HepG2 (cell line): ENCODE data around the gene MPZL3. TPM values are rescaled to one million over a fixed set of nuclear protein-coding genes. Genes with fewer than 3 reads are reported as not detected.

Experiments used
- DBP ChIP-seq: sonication (generic); formaldehyde crosslinking; IDR thresholded peaks from 2 replicates; pipeline ENCODE4 v1.4.0; 2020; ENCODE audit warnings: missing genetic modification reagents; ENCODE audit errors: not compliant biosample characterization
- JDP2 ChIP-seq: sonication (generic); formaldehyde crosslinking; IDR thresholded peaks from 2 replicates; pipeline ENCODE4 v1.8.1; 2022; ENCODE audit warnings: missing genetic modification reagents, borderline replicate concordance
- LBX2 ChIP-seq: sonication (generic); formaldehyde crosslinking; IDR thresholded peaks from 2 replicates; pipeline ENCODE4 v1.5.0; 2020; ENCODE audit warnings: missing genetic modification reagents, mild to moderate bottlenecking, borderline replicate concordance
- MEIS2 ChIP-seq: sonication (generic); formaldehyde crosslinking; IDR thresholded peaks from 2 replicates; pipeline ENCODE4 v1.9.0; 2021; ENCODE audit warnings: mild to moderate bottlenecking, missing genetic modification reagents
- POGZ ChIP-seq: sonication (generic); formaldehyde crosslinking; IDR thresholded peaks from 2 replicates; pipeline ENCODE4 v1.4.0; 2020; ENCODE audit warnings: mild to moderate bottlenecking, missing genetic modification reagents
- REXO4 ChIP-seq: sonication (generic); formaldehyde crosslinking; IDR thresholded peaks from 2 replicates; pipeline ENCODE4 v1.8.0; 2022; ENCODE audit warnings: missing genetic modification reagents, mild to moderate bottlenecking, borderline replicate concordance
- SP2 ChIP-seq: sonication (generic); formaldehyde crosslinking; IDR thresholded peaks from 2 replicates; pipeline ENCODE4 v1.5.1; 2020; ENCODE audit warnings: mild to moderate bottlenecking, missing genetic modification reagents
- SRSF1 ChIP-seq: fragments of 200-400 bp; formaldehyde crosslinking; optimal IDR thresholded peaks from 2 replicates; pipeline ENCODE3; 2017; ENCODE audit warnings: mild to moderate bottlenecking, low read depth, low read length, moderate library complexity
- TCF12 ChIP-seq, 2 experiments: fragments of 450-650 bp in 1 of 2; sonication (generic) in 1 of 2; formaldehyde crosslinking in 1 of 2; IDR thresholded peaks; 2 replicates each; pipeline versions ENCODE4 v1.6.1 to v1.8.0; 2017 to 2022; ENCODE audit warnings: antibody characterized with exemption in 1 of 2, mild to moderate bottlenecking in 1 of 2, missing genetic modification reagents in 1 of 2, moderate library complexity in 1 of 2
- ZFY ChIP-seq: sonication (generic); formaldehyde crosslinking; IDR thresholded peaks from 2 replicates; pipeline ENCODE4 v1.4.0; 2020; ENCODE audit warnings: missing genetic modification reagents
- ZMYM3 ChIP-seq: sonication (generic); formaldehyde crosslinking; IDR thresholded peaks from 2 replicates; pipeline ENCODE4 v1.5.1; 2020; ENCODE audit warnings: mild to moderate bottlenecking, missing genetic modification reagents
- ZNF12 ChIP-seq: sonication (generic); formaldehyde crosslinking; IDR thresholded peaks from 2 replicates; pipeline ENCODE4 v1.5.0; 2020; ENCODE audit warnings: missing genetic modification reagents
- ZNF143 ChIP-seq: sonication (generic); formaldehyde crosslinking; IDR thresholded peaks from 2 replicates; pipeline ENCODE4 v1.4.0; 2020; ENCODE audit warnings: missing genetic modification reagents
- ZNF264 ChIP-seq: sonication (generic); formaldehyde crosslinking; IDR thresholded peaks from 2 replicates; pipeline ENCODE4 v1.4.0; 2020; ENCODE audit warnings: missing genetic modification reagents
- ZNF292 ChIP-seq: sonication (generic); formaldehyde crosslinking; IDR thresholded peaks from 2 replicates; pipeline ENCODE4 v1.8.1; 2022; ENCODE audit warnings: mild to moderate bottlenecking, low read depth, missing genetic modification reagents, borderline replicate concordance
- ZNF546 ChIP-seq: sonication (generic); formaldehyde crosslinking; conservative IDR thresholded peaks from 2 replicates; pipeline ENCODE4 v1.8.1; 2023; ENCODE audit warnings: mild to moderate bottlenecking, missing genetic modification reagents
- ZNF549 ChIP-seq: sonication (generic); formaldehyde crosslinking; IDR thresholded peaks from 2 replicates; pipeline ENCODE4 v1.5.0; 2020; ENCODE audit warnings: missing genetic modification reagents
- ZNF562 ChIP-seq: sonication (generic); formaldehyde crosslinking; IDR thresholded peaks from 2 replicates; pipeline ENCODE4 v1.8.0; 2022; ENCODE audit warnings: missing genetic modification reagents, borderline replicate concordance
- ZNF615 ChIP-seq: sonication (generic); formaldehyde crosslinking; IDR thresholded peaks from 2 replicates; pipeline ENCODE4 v1.5.0; 2020; ENCODE audit warnings: mild to moderate bottlenecking, missing genetic modification reagents, borderline replicate concordance
- ZNF616 ChIP-seq: sonication (generic); formaldehyde crosslinking; IDR thresholded peaks from 2 replicates; pipeline ENCODE4 v1.5.0; 2020; ENCODE audit warnings: low read depth, mild to moderate bottlenecking, missing genetic modification reagents
- ZNF841 ChIP-seq: sonication (generic); formaldehyde crosslinking; IDR thresholded peaks from 2 replicates; pipeline ENCODE4 v1.8.1; 2023; ENCODE audit warnings: missing genetic modification reagents, borderline replicate concordance
- polyA plus RNA-seq, 8 experiments: library from polyadenylated mRNA; depleted of rRNA in 3 of 8; stranded (reverse) in 7 of 8; unstranded in 1 of 8; fragments of >200 nt; fragmentation: Illumina TruSeq in 4 of 8; extraction: Trizol in 4 of 8; gene quantifications; 2 replicates each; pipeline versions ENCODE4 v1.2.1 to v1.2.3, GENCODE V29; 2011 to 2016; ENCODE audit warnings: low read depth in 4 of 8, missing spikeins in 1 of 8, mixed read lengths in 1 of 8; ENCODE audit not compliant: insufficient read depth in 1 of 8
- total RNA-seq, 5 experiments: library from RNA; depleted of rRNA; stranded (reverse); fragments of >200 nt; fragmentation: Illumina TruSeq; extraction: Trizol; gene quantifications; 2 replicates each; pipeline ENCODE4 v1.2.3, GENCODE V29; 2016; ENCODE audit warnings: low read depth in 1 of 5
- TF ChIP-seq, protein P1 (sequence below): sonication (generic); formaldehyde crosslinking; IDR thresholded peaks from 2 replicates; pipeline ENCODE4 v1.4.0; 2020; ENCODE audit warnings: missing genetic modification reagents
- TF ChIP-seq, protein P2 (sequence below): sonication (generic); formaldehyde crosslinking; IDR thresholded peaks from 2 replicates; pipeline ENCODE4 v1.4.0; 2020; ENCODE audit warnings: missing genetic modification reagents, mild to moderate bottlenecking, borderline replicate concordance
- TF ChIP-seq, protein P3 (sequence below): sonication (generic); formaldehyde crosslinking; conservative IDR thresholded peaks from 2 replicates; pipeline ENCODE4 v1.8.0; 2022; ENCODE audit warnings: mild to moderate bottlenecking, moderate library complexity, missing genetic modification reagents

MPZL3 gene
- total and polyA plus RNA-seq, 2 of the 13 experiments (the other 11 are each of a cell fraction or from before 2014, with no cell fraction given): 5.3 to 9.3 TPM

DNA sequence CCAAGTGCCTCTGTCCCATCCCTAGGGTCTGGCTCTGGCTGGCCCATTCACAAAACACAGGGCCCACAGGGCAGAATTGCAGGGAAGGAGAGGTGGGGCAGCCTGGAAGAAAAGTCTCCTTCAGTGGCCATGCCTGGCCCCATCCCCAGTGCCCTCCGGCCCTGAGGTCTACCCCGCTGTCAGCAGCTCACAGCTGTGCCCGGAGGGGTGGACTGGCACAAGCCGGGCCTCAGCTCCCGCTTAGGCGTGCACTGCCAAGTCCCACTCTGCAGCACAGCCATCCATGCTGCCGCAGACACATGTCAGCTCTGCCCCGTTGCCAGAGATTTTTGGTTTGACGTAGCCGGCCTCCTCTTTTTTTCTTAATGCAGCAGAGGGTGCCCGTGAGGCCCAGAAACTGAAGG is 71.9 kb downstream of the MPZL3 start (continued):
- TF ChIP-seq, protein P1, sequence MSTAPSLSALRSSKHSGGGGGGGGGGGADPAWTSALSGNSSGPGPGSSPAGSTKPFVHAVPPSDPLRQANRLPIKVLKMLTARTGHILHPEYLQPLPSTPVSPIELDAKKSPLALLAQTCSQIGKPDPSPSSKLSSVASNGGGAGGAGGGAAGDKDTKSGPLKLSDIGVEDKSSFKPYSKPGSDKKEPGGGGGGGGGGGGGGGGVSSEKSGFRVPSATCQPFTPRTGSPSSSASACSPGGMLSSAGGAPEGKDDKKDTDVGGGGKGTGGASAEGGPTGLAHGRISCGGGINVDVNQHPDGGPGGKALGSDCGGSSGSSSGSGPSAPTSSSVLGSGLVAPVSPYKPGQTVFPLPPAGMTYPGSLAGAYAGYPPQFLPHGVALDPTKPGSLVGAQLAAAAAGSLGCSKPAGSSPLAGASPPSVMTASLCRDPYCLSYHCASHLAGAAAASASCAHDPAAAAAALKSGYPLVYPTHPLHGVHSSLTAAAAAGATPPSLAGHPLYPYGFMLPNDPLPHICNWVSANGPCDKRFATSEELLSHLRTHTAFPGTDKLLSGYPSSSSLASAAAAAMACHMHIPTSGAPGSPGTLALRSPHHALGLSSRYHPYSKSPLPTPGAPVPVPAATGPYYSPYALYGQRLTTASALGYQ (CRISPR knock-in tag): no peak
- TF ChIP-seq SRSF1: no peak
- TF ChIP-seq ZNF549 (CRISPR knock-in tag): no peak
- peak; percentile 63; the same call in 1 of the 2 replicates for TF ChIP-seq ZNF292
- no peak for TF ChIP-seq ZNF616 (CRISPR knock-in tag)
- no peak for TF ChIP-seq ZNF12
- TF ChIP-seq LBX2 (CRISPR knock-in tag): no peak
- TF ChIP-seq REXO4 (CRISPR knock-in tag): no peak
- no peak for TF ChIP-seq ZNF143 (CRISPR knock-in tag)
- no peak for TF ChIP-seq ZNF264
- no peak for TF ChIP-seq ZNF615 (CRISPR knock-in tag)
- TF ChIP-seq ZMYM3: peak; percentile 53; the same call in 1 of the 2 replicates
- TF ChIP-seq ZFY (CRISPR knock-in tag): peak; percentile 36; the same call in 1 of the 2 replicates
- TF ChIP-seq, protein P2, sequence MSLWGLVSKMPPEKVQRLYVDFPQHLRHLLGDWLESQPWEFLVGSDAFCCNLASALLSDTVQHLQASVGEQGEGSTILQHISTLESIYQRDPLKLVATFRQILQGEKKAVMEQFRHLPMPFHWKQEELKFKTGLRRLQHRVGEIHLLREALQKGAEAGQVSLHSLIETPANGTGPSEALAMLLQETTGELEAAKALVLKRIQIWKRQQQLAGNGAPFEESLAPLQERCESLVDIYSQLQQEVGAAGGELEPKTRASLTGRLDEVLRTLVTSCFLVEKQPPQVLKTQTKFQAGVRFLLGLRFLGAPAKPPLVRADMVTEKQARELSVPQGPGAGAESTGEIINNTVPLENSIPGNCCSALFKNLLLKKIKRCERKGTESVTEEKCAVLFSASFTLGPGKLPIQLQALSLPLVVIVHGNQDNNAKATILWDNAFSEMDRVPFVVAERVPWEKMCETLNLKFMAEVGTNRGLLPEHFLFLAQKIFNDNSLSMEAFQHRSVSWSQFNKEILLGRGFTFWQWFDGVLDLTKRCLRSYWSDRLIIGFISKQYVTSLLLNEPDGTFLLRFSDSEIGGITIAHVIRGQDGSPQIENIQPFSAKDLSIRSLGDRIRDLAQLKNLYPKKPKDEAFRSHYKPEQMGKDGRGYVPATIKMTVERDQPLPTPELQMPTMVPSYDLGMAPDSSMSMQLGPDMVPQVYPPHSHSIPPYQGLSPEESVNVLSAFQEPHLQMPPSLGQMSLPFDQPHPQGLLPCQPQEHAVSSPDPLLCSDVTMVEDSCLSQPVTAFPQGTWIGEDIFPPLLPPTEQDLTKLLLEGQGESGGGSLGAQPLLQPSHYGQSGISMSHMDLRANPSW (CRISPR knock-in tag): no peak
- TF ChIP-seq JDP2 (CRISPR knock-in tag): no peak
- TF ChIP-seq DBP: no peak
- TF ChIP-seq, protein P3, sequence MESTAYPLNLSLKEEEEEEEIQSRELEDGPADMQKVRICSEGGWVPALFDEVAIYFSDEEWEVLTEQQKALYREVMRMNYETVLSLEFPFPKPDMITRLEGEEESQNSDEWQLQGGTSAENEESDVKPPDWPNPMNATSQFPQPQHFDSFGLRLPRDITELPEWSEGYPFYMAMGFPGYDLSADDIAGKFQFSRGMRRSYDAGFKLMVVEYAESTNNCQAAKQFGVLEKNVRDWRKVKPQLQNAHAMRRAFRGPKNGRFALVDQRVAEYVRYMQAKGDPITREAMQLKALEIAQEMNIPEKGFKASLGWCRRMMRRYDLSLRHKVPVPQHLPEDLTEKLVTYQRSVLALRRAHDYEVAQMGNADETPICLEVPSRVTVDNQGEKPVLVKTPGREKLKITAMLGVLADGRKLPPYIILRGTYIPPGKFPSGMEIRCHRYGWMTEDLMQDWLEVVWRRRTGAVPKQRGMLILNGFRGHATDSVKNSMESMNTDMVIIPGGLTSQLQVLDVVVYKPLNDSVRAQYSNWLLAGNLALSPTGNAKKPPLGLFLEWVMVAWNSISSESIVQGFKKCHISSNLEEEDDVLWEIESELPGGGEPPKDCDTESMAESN (CRISPR knock-in tag): no peak
- no peak for TF ChIP-seq ZNF841 (CRISPR knock-in tag)
- TF ChIP-seq ZNF562 (CRISPR knock-in tag): no peak
- TF ChIP-seq ZNF546: no peak
- TF ChIP-seq SP2 (CRISPR knock-in tag): no peak
- TF ChIP-seq MEIS2 (CRISPR knock-in tag): no peak
- TF ChIP-seq TCF12 (IDR thresholded peaks at IDR 0.05): no peak
- TF ChIP-seq TCF12 (CRISPR knock-in tag; IDR thresholded peaks at IDR 0.05): no peak
- no peak for TF ChIP-seq POGZ (CRISPR knock-in tag)
